DOHH2 (cell line): Measurements from ENCODE around the gene INTS14.

Experiments used
- EZH2phosphoT487 ChIP-seq: fragments of 200-600 bp; sonication (generic); IDR thresholded peaks from 2 replicates; pipeline ENCODE4 v1.6.1; 2017; ENCODE audit warnings: borderline replicate concordance, mild to moderate bottlenecking, antibody characterized with exemption, low read length, moderate library complexity, mixed read lengths
- TF ChIP-seq, protein P1 (sequence below): fragments of 200-600 bp; sonication (generic); IDR thresholded peaks from one replicate; pipeline ENCODE4 v1.5.1; 2014; ENCODE audit warnings: antibody characterized with exemption, mild to moderate bottlenecking, low read depth, low read length; ENCODE audit not compliant: poor library complexity, severe bottlenecking

DNA sequence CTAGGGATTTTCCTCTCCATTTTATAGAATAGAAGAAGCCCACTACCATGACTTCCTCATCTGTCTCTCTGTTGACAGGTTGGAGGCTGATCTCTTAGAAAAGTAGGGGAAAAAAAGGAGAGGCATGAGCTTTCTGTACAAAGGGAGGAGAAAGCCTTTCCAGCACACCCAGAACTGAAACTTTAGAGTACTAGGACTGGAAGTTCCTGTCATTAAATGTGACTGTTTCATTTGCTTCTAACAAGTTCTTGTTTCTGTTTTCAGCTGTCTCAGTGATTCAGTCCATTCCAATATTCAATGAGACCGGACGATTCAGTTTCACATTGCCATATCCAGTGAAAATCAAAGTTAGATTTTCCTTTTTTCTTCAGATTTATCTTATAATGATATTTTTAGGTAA lies 39.0 kb downstream of the INTS14 start:
- TF ChIP-seq, protein P1, sequence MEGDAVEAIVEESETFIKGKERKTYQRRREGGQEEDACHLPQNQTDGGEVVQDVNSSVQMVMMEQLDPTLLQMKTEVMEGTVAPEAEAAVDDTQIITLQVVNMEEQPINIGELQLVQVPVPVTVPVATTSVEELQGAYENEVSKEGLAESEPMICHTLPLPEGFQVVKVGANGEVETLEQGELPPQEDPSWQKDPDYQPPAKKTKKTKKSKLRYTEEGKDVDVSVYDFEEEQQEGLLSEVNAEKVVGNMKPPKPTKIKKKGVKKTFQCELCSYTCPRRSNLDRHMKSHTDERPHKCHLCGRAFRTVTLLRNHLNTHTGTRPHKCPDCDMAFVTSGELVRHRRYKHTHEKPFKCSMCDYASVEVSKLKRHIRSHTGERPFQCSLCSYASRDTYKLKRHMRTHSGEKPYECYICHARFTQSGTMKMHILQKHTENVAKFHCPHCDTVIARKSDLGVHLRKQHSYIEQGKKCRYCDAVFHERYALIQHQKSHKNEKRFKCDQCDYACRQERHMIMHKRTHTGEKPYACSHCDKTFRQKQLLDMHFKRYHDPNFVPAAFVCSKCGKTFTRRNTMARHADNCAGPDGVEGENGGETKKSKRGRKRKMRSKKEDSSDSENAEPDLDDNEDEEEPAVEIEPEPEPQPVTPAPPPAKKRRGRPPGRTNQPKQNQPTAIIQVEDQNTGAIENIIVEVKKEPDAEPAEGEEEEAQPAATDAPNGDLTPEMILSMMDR, result no peak
- no peak for TF ChIP-seq EZH2phosphoT487
